Osteoblast (primary cell): ENCODE data around the gene ARFGAP3. TPM values are rescaled to one million over a fixed set of nuclear protein-coding genes. Genes with fewer than 3 reads are reported as not detected.
A peak's percentile ranks its signal among the peaks of the same experiment; 100 is the strongest.

Experiments used
- DNase-seq: peaks from one replicate; pipeline ENCODE4 v3.0.0; 2011; ENCODE audit warnings: low spot score, mixed read lengths; ENCODE audit not compliant: insufficient read length; ENCODE audit errors: missing footprints
- H2AFZ ChIP-seq: 2 replicates; pipeline ENCODE4 v1.6.0; 2011; ENCODE audit warnings: mild to moderate bottlenecking, low read length
- H3K27ac ChIP-seq: 2 replicates; pipeline ENCODE4 v1.5.1; 2011; ENCODE audit warnings: mild to moderate bottlenecking, low read depth, low read length, moderate library complexity
- H3K27me3 ChIP-seq: 2 replicates; pipeline ENCODE4 v1.6.0; 2012; ENCODE audit warnings: mild to moderate bottlenecking, control low read depth, inconsistent platforms, low read length, moderate library complexity; ENCODE audit not compliant: insufficient read depth
- H3K36me3 ChIP-seq: 2 replicates; pipeline ENCODE4 v1.5.1; 2011; ENCODE audit warnings: mild to moderate bottlenecking, low read length, control low read depth, moderate library complexity; ENCODE audit not compliant: insufficient read depth
- H3K4me1 ChIP-seq: 2 replicates; pipeline ENCODE4 v1.5.1; 2011; ENCODE audit warnings: mild to moderate bottlenecking, low read length, control low read depth, moderate library complexity; ENCODE audit not compliant: insufficient read depth
- H3K4me2 ChIP-seq: 2 replicates; pipeline ENCODE4 v1.6.0; 2011; ENCODE audit warnings: mild to moderate bottlenecking, low read length; ENCODE audit not compliant: insufficient read depth
- H3K4me3 ChIP-seq: fragments of 200-600 bp; sonication (generic); 3 replicates; pipeline ENCODE4 v1.5.1; 2012; ENCODE audit warnings: mild to moderate bottlenecking, low read length, inconsistent platforms; ENCODE audit not compliant: insufficient read depth
- H3K79me2 ChIP-seq: 2 replicates; pipeline ENCODE4 v1.6.0; 2012; ENCODE audit warnings: mild to moderate bottlenecking, low read length, control low read depth, inconsistent platforms; ENCODE audit not compliant: insufficient read depth
- H3K9me3 ChIP-seq: 2 replicates; pipeline ENCODE4 v1.5.1; 2011; ENCODE audit warnings: low read depth, low read length, control low read depth
- H4K20me1 ChIP-seq: 2 replicates; pipeline ENCODE4 v1.6.0; 2012; ENCODE audit warnings: mild to moderate bottlenecking, low read length, control low read depth; ENCODE audit not compliant: insufficient read depth
- CTCF ChIP-seq: IDR thresholded peaks from 2 replicates; pipeline ENCODE4 v1.5.1; 2011; ENCODE audit warnings: mild to moderate bottlenecking, low read depth, low read length, moderate library complexity; ENCODE audit errors: extremely low read depth
- total RNA-seq: library from RNA; depleted of rRNA; stranded (reverse); fragments of >200 nt; gene quantifications from 2 replicates; pipeline ENCODE4 v1.2.3, GENCODE V29; 2012

The ARFGAP3 gene
- total RNA-seq, 1 donor, result 90.5 TPM

- H2AFZ ChIP-seq, result no peak overlapping the region
- peaks cover 31% of the 10 kb centered on the region for H3K36me3 ChIP-seq
- H3K27me3 ChIP-seq, result no peaks in the 10 kb centered on the region
- TF ChIP-seq CTCF, result no peak
- H3K27ac ChIP-seq, result no peak overlapping the region
- no peaks in the 10 kb centered on the region for H3K9me3 ChIP-seq
- no peak for DNase-seq
- H3K4me2 ChIP-seq, result no peak overlapping the region
- peaks cover 5% of the 10 kb centered on the region for H3K4me1 ChIP-seq
- peaks cover 5% of the 10 kb centered on the region for H4K20me1 ChIP-seq
- no peaks in the 10 kb centered on the region for H3K79me2 ChIP-seq
- no peak overlapping the region for H3K4me3 ChIP-seq
These were observed 12.4 kb upstream of the ARFGAP3 start for GRCh38 chr22:42869463-42869862.

GRCh38 chr22:42868751-42869251 lies 11.7 kb upstream of the ARFGAP3 start:
- DNase-seq, result peak; percentile 83
- Histone ChIP-seq H4K20me1 (peaks cover 5% of the 10 kb centered on the region), H3K4me2 (no peak overlapping the region), H3K27me3 (no peaks in the 10 kb centered on the region), H2AFZ (no peak overlapping the region), H3K4me1 (peaks cover 6% of the 10 kb centered on the region), H3K36me3 (peaks cover 25% of the 10 kb centered on the region), H3K27ac (no peak overlapping the region), H3K4me3 (no peak overlapping the region), H3K79me2 (no peaks in the 10 kb centered on the region), H3K9me3 (no peaks in the 10 kb centered on the region)
- no peak for TF ChIP-seq CTCF

GRCh38 chr22:42866100-42866499 lies 9.0 kb upstream of the ARFGAP3 start:
- Histone ChIP-seq H4K20me1 (no peaks in the 10 kb centered on the region), H3K4me2 (no peak overlapping the region), H3K27ac (no peak overlapping the region), H3K4me1 (peaks cover 16% of the 10 kb centered on the region), H3K4me3 (no peak overlapping the region), H3K27me3 (no peaks in the 10 kb centered on the region), H3K36me3 (peaks cover 9% of the 10 kb centered on the region), H3K9me3 (no peaks in the 10 kb centered on the region), H2AFZ (no peak overlapping the region), H3K79me2 (no peaks in the 10 kb centered on the region)
- DNase-seq, result peak; percentile 76
- no peak for TF ChIP-seq CTCF

GRCh38 chr22:42865536-42865935 lies 8.5 kb upstream of the ARFGAP3 start:
- Histone ChIP-seq H3K4me2 (no peak overlapping the region), H3K4me1 (peaks cover 16% of the 10 kb centered on the region)
- peak; percentile 49 for DNase-seq

More at GRCh38 chr22:42865536-42865935, 8.5 kb upstream of the ARFGAP3 start:
- Histone ChIP-seq H3K9me3 (no peaks in the 10 kb centered on the region), H3K27me3 (no peaks in the 10 kb centered on the region), H2AFZ (no peak overlapping the region), H3K36me3 (peaks cover 3% of the 10 kb centered on the region), H4K20me1 (no peaks in the 10 kb centered on the region), H3K27ac (no peak overlapping the region), H3K4me3 (no peak overlapping the region), H3K79me2 (no peaks in the 10 kb centered on the region)
- TF ChIP-seq CTCF, result no peak
